Measurements from ENCODE around the gene TGFBR3. TPM values are rescaled to one million over a fixed set of nuclear protein-coding genes. Genes with fewer than 3 reads are reported as not detected.

The TGFBR3 gene
- total and polyA plus RNA-seq, 3 experiments from 2014 or later = 28.8 to 78.5 (median 29.9) TPM

DNA sequence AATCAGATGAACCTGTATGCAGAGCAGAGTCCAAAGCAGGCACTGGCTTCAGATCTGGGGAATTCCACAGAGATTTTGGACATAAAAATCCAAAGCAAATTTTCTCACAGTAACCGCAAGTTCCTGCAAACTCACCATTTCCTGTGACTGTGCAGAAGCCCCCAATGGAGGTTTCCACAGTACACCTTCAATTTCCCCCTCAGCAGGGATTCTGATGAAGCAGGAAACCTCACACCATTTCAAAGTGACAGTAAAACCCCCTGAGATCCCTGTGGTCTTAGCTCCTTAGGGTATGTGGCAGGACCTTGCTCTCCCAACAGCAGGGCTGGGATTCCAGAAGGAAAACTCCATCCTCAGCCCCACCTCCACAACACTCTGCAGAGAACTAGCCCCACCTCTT lies 6.0 kb upstream of the TGFBR3 start:
- peak overlapping the region in 5 of 8 donors; percentile 36 to 68 (median 62) for H3K27ac Mint-ChIP-seq
- H3K27me3 Mint-ChIP-seq = peaks cover 0 to 5% of the 10 kb centered on the region in 2 donors
- ChIA-PET POLR2A (no interaction called here), CTCF (no interaction called here)
- Histone ChIP-seq H3K27me3 (ENCODE audit: insufficient read depth, low read length, poor library complexity, severe bottlenecking) (no peaks in the 10 kb centered on the region), H3K36me3 (ENCODE audit: insufficient read depth, low read length) (no peaks in the 10 kb centered on the region), H3K4me1 (ENCODE audit: insufficient read depth, low read length) (peaks cover 18% of the 10 kb centered on the region), H3K4me3 (ENCODE audit: low read length) (no peak overlapping the region), H3K27ac (ENCODE audit: low read depth, low read length) (no peak overlapping the region), H3K9me3 (ENCODE audit: low read length) (no peaks in the 10 kb centered on the region)
- H3K4me3 Mint-ChIP-seq = peak overlapping the region in 2 of 7 donors; percentile 29 to 46
- peak in 1 of 5 donors; percentile 16 for DNase-seq
- H3K9me3 Mint-ChIP-seq = no peaks in the 10 kb centered on the region
- H3K4me1 Mint-ChIP-seq = peaks cover 34 to 42% (median 39%) of the 10 kb centered on the region in 3 donors
- no peaks in the 10 kb centered on the region for H3K36me3 Mint-ChIP-seq

DNA sequence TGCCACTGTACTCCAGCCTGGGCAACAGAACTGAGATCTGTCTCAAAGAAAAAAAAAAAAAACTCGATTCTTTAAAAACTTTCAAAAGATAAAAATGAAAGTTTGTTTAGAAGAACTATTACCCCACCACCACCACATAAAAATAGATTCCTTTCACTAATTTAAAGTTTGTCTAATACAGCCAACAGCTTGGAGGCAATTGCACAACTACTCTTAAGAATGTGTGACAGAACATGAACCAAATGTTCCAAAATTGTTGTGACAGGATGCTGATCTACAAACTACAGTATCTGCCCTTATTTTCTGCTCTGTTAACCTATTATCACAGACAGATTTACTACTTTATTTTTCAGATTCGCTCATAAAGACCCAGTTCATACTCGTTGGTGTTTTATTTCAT lies 5.5 kb upstream of the TGFBR3 start:
- Mint-ChIP-seq H3K36me3 (peaks cover 0 to 2% (median 0%) of the 10 kb centered on the region in 3 donors), H3K9me3 (no peaks in the 10 kb centered on the region), H3K4me1 (peaks cover 38 to 43% (median 42%) of the 10 kb centered on the region in 3 donors), H3K4me3 (peak overlapping the region in 2 of 7 donors; percentile 4 to 46), H3K27me3 (peaks cover 0 to 5% of the 10 kb centered on the region in 2 donors), H3K27ac (peak overlapping the region in 4 of 8 donors; percentile 19 to 62 (median 50))
- CTCF ChIA-PET = no interaction called here
- no peaks in the 10 kb centered on the region for H3K27me3 ChIP-seq (ENCODE audit: insufficient read depth, low read length, poor library complexity, severe bottlenecking)
- H3K36me3 ChIP-seq (ENCODE audit: insufficient read depth, low read length) = no peaks in the 10 kb centered on the region
- no peaks in the 10 kb centered on the region for H3K9me3 ChIP-seq (ENCODE audit: low read length)
- H3K27ac ChIP-seq (ENCODE audit: low read depth, low read length) = no peak overlapping the region
- H3K4me3 ChIP-seq (ENCODE audit: low read length) = no peak overlapping the region
- H3K4me1 ChIP-seq (ENCODE audit: insufficient read depth, low read length) = peaks cover 18% of the 10 kb centered on the region
- POLR2A ChIA-PET = interaction anchor here (1.0 kb wide), 1 partner anchor 9 kb away, joined by 4 read pairs; no protein-coding TSS in a partner anchor
- DNase-seq = no peak

DNA sequence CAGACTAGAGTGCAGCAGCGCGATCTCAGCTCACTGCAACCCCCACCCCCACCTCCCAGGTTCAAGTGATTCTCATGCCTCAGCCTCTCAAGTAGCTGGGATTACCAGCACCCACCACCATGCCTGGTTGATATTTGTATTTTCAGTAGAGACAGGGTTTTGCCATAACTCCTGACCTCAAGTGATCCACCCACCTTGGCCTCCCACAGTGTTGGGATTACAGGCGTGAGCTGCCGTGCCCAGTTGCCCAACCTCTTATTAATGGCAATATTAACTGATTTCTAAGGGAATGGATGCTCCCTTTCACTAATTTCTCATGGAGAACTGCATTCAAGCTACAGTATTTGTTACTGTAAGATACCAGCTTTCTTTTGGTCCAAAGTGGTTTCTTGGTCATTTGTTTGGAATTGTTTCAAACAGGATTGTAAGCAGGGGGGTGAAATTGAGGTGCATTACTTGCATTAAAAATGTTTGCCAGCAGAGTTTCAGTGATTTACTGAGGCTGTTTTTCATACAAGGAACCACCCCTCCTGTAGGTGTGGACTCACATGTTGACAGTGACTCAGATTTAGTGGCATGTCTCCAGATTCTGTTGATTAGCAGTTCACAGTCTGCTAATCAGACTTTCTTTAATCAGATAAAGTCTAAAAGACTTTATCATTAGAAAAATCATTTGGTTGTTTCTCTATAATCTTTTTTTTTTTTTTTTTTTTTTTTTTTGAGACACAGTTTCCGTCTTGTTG lies 3.9 kb upstream of the TGFBR3 start:
- POLR2A ChIA-PET = interaction anchor here (0.7 kb wide), 1 partner anchor 646 kb away, joined by 3 read pairs; no protein-coding TSS in a partner anchor
- no peak overlapping the region for H3K27ac ChIP-seq (ENCODE audit: low read depth, low read length)
- Mint-ChIP-seq H3K4me3 (peak overlapping the region in 1 of 7 donors; percentile 71), H3K36me3 (peaks cover 0 to 7% (median 0%) of the 10 kb centered on the region in 3 donors), H3K9me3 (no peaks in the 10 kb centered on the region), H3K27ac (peak overlapping the region in 4 of 8 donors; percentile 11 to 83 (median 42)), H3K4me1 (peaks cover 30 to 36% (median 36%) of the 10 kb centered on the region in 3 donors), H3K27me3 (peaks cover 0 to 5% of the 10 kb centered on the region in 2 donors)
- no peaks in the 10 kb centered on the region for H3K9me3 ChIP-seq (ENCODE audit: low read length)
- H3K36me3 ChIP-seq (ENCODE audit: insufficient read depth, low read length) = no peaks in the 10 kb centered on the region
- H3K27me3 ChIP-seq (ENCODE audit: insufficient read depth, low read length, poor library complexity, severe bottlenecking) = no peaks in the 10 kb centered on the region
- DNase-seq = peak in 1 of 5 donors; percentile 12
- CTCF ChIA-PET = interaction anchor here (0.9 to 1.7 kb wide), 4 partner anchors 11 to 377 kb away, joined by 3 to 4 read pairs (median 3); no protein-coding TSS in a partner anchor
- H3K4me1 ChIP-seq (ENCODE audit: insufficient read depth, low read length) = peaks cover 15% of the 10 kb centered on the region
- no peak overlapping the region for H3K4me3 ChIP-seq (ENCODE audit: low read length)

DNA sequence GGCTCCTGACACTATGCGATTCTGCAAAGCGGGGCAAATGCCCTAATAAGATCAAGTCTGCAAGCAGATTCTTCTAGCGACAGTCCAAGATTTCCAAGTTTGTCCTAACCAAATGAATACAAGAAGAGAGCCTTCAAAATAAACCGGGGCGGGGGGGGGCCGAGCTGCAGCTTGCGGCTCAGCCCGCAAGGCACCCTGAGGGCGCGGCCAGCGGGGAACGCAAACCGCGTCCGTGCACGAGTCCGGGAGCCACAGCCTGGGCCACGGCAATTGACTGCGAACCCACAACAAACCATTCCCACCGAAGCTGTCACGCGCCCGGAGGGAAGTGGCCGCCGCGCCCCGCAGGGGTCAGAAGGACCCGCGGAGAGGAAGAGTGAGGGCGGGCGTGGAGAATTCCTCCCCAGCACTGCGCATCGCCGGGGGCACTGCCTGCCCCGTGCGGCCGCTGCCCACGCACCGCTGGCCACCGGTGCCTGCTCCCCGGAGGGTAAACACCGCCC lies 687 bp downstream of the TGFBR3 start:
- Mint-ChIP-seq H3K27ac (peak overlapping the region; percentile 45 to 99 (median 92)), H3K4me1 (peaks cover 44 to 58% (median 52%) of the 10 kb centered on the region in 3 donors), H3K9me3 (no peaks in the 10 kb centered on the region), H3K27me3 (peaks cover 0 to 2% of the 10 kb centered on the region in 2 donors), H3K36me3 (peaks cover 0 to 14% (median 0%) of the 10 kb centered on the region in 3 donors), H3K4me3 (peak overlapping the region; percentile 94 to 99 (median 98))
- H3K27ac ChIP-seq (ENCODE audit: low read depth, low read length) = peak overlapping the region; percentile 71
- H3K4me3 ChIP-seq (ENCODE audit: low read length) = peak overlapping the region; percentile 69
- no peaks in the 10 kb centered on the region for H3K9me3 ChIP-seq (ENCODE audit: low read length)
- peak; percentile 24 to 52 (median 36) for DNase-seq
- H3K36me3 ChIP-seq (ENCODE audit: insufficient read depth, low read length) = no peaks in the 10 kb centered on the region
- ChIA-PET CTCF (interaction anchor here (1.0 to 3.9 kb wide), 12 partner anchors 10 to 382 kb away, joined by 3 to 37 read pairs (median 6); no protein-coding TSS in a partner anchor), POLR2A (interaction anchor here (0.6 to 1.7 kb wide), 4 partner anchors 18 to 373 kb away, joined by 3 to 4 read pairs (median 3); no protein-coding TSS in a partner anchor)
- H3K4me1 ChIP-seq (ENCODE audit: insufficient read depth, low read length) = peaks cover 17% of the 10 kb centered on the region
- no peaks in the 10 kb centered on the region for H3K27me3 ChIP-seq (ENCODE audit: insufficient read depth, low read length, poor library complexity, severe bottlenecking)

DNA sequence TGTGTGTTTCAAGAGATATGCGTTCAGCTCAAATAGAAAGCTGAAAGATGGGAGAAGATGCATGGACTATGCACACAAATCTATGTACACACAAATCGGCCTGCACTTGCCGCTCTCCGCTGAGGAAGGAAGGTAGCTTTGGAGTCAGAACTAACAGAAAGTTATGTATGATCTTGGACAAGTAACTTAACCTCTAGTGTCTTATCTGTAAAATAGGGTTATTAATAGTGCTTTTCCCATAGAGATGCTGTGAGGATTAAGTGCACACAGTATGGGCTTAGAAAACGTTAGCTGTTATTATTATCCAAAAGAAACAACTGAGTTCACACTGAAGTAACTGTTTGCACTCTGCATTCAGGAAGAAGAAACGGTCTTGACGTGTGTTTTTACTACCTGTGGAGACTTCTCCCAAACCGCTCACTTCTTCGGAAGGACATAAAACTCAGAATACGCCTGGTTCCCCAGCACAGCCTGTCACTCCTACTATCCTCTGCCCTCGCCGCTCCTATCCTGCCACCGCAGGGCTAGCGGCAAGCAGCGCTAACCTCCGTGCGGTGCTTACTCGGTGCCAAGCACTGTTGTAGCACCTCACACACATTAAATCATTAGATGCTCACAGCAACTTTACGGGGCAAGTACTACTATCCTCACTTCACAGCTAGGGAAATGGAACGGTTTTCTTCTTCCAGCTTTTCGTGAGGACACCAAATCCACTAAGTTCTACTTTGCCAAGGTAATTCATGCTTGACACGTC lies 1.3 kb downstream of the TGFBR3 start:
- Histone ChIP-seq H3K36me3 (ENCODE audit: insufficient read depth, low read length) (no peaks in the 10 kb centered on the region), H3K9me3 (ENCODE audit: low read length) (no peaks in the 10 kb centered on the region), H3K27me3 (ENCODE audit: insufficient read depth, low read length, poor library complexity, severe bottlenecking) (no peaks in the 10 kb centered on the region), H3K27ac (ENCODE audit: low read depth, low read length) (peak overlapping the region; percentile 71), H3K4me3 (ENCODE audit: low read length) (peak overlapping the region; percentile 69), H3K4me1 (ENCODE audit: insufficient read depth, low read length) (peaks cover 17% of the 10 kb centered on the region)
- ChIA-PET CTCF (interaction anchor here (0.7 to 3.9 kb wide), 11 partner anchors 10 to 396 kb away, joined by 3 to 37 read pairs (median 4); no protein-coding TSS in a partner anchor), POLR2A (interaction anchor here (0.9 to 1.5 kb wide), 2 partner anchors 31 to 372 kb away, joined by 3 to 4 read pairs; no protein-coding TSS in a partner anchor)
- H3K27me3 Mint-ChIP-seq = peaks cover 0 to 2% of the 10 kb centered on the region in 2 donors
- H3K27ac Mint-ChIP-seq = peak overlapping the region; percentile 45 to 99 (median 92)
- peaks cover 0 to 14% (median 0%) of the 10 kb centered on the region in 3 donors for H3K36me3 Mint-ChIP-seq
- H3K4me1 Mint-ChIP-seq = peaks cover 42 to 57% (median 52%) of the 10 kb centered on the region in 3 donors
- H3K9me3 Mint-ChIP-seq = no peaks in the 10 kb centered on the region
- peak; percentile 14 to 49 (median 29) for DNase-seq
- peak overlapping the region; percentile 94 to 99 (median 98) for H3K4me3 Mint-ChIP-seq

DNA sequence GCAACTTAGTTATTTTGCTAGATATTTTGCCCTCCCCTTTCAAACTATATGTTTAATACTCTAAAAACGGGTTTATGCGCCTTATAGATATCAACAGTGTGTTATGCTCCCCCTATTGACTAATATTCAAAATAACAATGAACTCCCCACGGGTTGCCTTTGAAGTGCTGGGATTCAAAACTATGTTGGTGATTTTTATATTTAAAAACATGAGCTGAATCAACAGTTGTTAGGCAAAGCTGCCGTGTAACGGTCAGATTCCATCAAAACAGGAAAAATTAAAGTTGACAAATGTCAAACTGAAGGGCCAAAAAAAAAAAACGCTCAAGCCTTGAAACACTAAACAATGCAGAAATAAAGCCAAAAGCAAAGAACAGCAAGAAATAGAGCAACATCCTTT lies 2.5 kb downstream of the TGFBR3 start:
- Histone ChIP-seq H3K27me3 (ENCODE audit: insufficient read depth, low read length, poor library complexity, severe bottlenecking) (no peaks in the 10 kb centered on the region), H3K27ac (ENCODE audit: low read depth, low read length) (no peak overlapping the region), H3K4me3 (ENCODE audit: low read length) (peak overlapping the region; percentile 28), H3K9me3 (ENCODE audit: low read length) (no peaks in the 10 kb centered on the region), H3K36me3 (ENCODE audit: insufficient read depth, low read length) (no peaks in the 10 kb centered on the region), H3K4me1 (ENCODE audit: insufficient read depth, low read length) (peaks cover 24% of the 10 kb centered on the region)
- peaks cover 0 to 14% (median 2%) of the 10 kb centered on the region in 3 donors for H3K36me3 Mint-ChIP-seq
- DNase-seq = peak in 2 of 5 donors; percentile 27 to 30
- no peaks in the 10 kb centered on the region for H3K9me3 Mint-ChIP-seq
- peak overlapping the region; percentile 10 to 93 (median 88) for H3K27ac Mint-ChIP-seq
- ChIA-PET CTCF (interaction anchor here (0.7 to 3.9 kb wide), 12 partner anchors 9 to 395 kb away, joined by 3 to 37 read pairs (median 3); no protein-coding TSS in a partner anchor), POLR2A (interaction anchor here (0.6 kb wide), 1 partner anchor 755 kb away, joined by 3 read pairs; no protein-coding TSS in a partner anchor)
- peak overlapping the region; percentile 94 to 99 (median 98) for H3K4me3 Mint-ChIP-seq
- H3K27me3 Mint-ChIP-seq = peaks cover 0 to 2% of the 10 kb centered on the region in 2 donors
- H3K4me1 Mint-ChIP-seq = peaks cover 47 to 58% (median 55%) of the 10 kb centered on the region in 3 donors

DNA sequence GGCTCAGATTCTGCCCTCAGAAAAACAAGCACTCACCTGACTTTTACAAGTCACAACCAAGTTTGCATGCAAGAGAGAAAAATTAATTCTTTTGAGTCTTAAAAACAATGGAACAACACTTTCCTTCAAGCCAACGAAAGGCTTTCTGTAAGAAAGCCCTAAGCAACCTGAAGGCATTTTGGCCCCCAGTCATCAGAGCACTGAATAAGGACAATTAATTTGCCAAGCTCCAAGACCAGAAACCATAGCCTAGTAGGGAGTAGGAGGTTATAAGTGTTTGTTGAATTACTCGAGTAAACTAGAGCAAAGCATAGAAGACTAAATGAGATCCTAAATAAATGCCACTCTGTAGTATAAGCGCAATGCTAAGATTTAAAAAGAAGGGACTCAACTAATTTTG lies 4.7 kb downstream of the TGFBR3 start:
- Mint-ChIP-seq H3K27me3 (no peaks in the 10 kb centered on the region), H3K27ac (peak overlapping the region in 3 of 8 donors; percentile 36 to 64 (median 46)), H3K4me3 (peak overlapping the region in 6 of 7 donors; percentile 5 to 62 (median 36)), H3K4me1 (peaks cover 63 to 74% (median 72%) of the 10 kb centered on the region in 3 donors), H3K9me3 (no peaks in the 10 kb centered on the region), H3K36me3 (peaks cover 0 to 11% (median 2%) of the 10 kb centered on the region in 3 donors)
- DNase-seq = no peak
- CTCF ChIA-PET = no interaction called here
- Histone ChIP-seq H3K9me3 (ENCODE audit: low read length) (no peaks in the 10 kb centered on the region), H3K27me3 (ENCODE audit: insufficient read depth, low read length, poor library complexity, severe bottlenecking) (no peaks in the 10 kb centered on the region), H3K4me3 (ENCODE audit: low read length) (no peak overlapping the region), H3K4me1 (ENCODE audit: insufficient read depth, low read length) (peaks cover 46% of the 10 kb centered on the region), H3K36me3 (ENCODE audit: insufficient read depth, low read length) (no peaks in the 10 kb centered on the region), H3K27ac (ENCODE audit: low read depth, low read length) (no peak overlapping the region)
- POLR2A ChIA-PET = no interaction called here

All from CD8-positive, alpha-beta memory T cell (primary cell).